ENCODE data around the gene SEMA4C.

DNA sequence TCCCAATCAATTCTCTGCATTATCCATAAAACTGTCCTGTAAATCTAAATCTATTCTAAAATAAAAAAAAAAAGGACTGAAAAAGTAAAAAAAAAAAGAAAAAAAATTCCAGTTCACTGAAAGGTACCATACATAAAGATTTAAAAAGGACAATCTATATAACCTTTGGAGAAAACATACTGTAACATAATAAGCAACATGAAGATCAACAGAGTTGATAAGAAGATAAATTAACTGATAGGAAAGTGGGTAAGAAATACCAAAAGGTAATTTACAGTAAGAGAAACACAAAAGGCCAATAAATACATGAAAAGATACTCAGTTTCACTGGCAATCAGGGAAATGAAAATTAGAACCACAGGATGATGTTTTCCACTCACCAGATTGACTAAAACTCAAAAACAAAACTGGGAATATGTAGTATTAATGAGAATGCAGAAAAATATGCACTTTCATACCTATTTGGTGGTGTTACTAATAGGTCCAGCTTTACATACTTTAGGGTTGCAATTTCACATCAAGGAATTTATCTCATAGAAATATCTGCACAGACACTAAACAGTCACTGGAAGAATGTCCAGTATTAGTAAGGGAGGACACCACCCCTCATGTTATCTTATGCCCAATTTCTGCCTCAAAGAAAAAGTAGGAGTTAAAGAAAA lies 48.3 kb upstream of the SEMA4C start:
- TF ChIP-seq, protein P1, sequence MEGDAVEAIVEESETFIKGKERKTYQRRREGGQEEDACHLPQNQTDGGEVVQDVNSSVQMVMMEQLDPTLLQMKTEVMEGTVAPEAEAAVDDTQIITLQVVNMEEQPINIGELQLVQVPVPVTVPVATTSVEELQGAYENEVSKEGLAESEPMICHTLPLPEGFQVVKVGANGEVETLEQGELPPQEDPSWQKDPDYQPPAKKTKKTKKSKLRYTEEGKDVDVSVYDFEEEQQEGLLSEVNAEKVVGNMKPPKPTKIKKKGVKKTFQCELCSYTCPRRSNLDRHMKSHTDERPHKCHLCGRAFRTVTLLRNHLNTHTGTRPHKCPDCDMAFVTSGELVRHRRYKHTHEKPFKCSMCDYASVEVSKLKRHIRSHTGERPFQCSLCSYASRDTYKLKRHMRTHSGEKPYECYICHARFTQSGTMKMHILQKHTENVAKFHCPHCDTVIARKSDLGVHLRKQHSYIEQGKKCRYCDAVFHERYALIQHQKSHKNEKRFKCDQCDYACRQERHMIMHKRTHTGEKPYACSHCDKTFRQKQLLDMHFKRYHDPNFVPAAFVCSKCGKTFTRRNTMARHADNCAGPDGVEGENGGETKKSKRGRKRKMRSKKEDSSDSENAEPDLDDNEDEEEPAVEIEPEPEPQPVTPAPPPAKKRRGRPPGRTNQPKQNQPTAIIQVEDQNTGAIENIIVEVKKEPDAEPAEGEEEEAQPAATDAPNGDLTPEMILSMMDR (conservative IDR thresholded peaks at IDR 0.05; ENCODE audit: low read length) = no peak
- no peak for TF ChIP-seq EZH2phosphoT487 (IDR thresholded peaks at IDR 0.05; ENCODE audit: borderline replicate concordance, low read depth, low read length)
